ENCODE results near the gene SPEN.

The SPEN gene

GRCh38 chr1:15847100-15847892, at the start of gene SPEN:
Gene SPEN, plus strand, starts transcription at chr1:15847707. Its CDS starts 361 bp downstream, at chr1:15848068.
- H3K36me3 ChIP-seq (ENCODE audit: insufficient read depth, low read length), result no peaks in the 10 kb centered on the region
- peak within 1 kb of the TSS; percentile 97 for H3K9ac ChIP-seq (ENCODE audit: low read depth, low read length, poor library complexity, severe bottlenecking)
- H3K9me2 ChIP-seq (replicated peaks; ENCODE audit: low read depth, low read length), result no peaks in the 10 kb centered on the region
- H3K9me3 ChIP-seq (ENCODE audit: insufficient read depth, low read depth, low read length), result no peaks in the 10 kb centered on the region
- peaks cover 83% of the 10 kb centered on the region for H3K79me2 ChIP-seq (ENCODE audit: insufficient read depth, low read length)
- H3K4me2 ChIP-seq (ENCODE audit: low read depth, low read length, poor library complexity, severe bottlenecking), result peak within 1 kb of the TSS; percentile 97
- peak within 1 kb of the TSS; percentile 93 for H3K4me3 ChIP-seq (ENCODE audit: low read length, poor library complexity, severe bottlenecking)
- H3K4me1 ChIP-seq (ENCODE audit: insufficient read depth, low read length, poor library complexity, severe bottlenecking), result peaks cover 47% of the 10 kb centered on the region
- peaks cover 27% of the 10 kb centered on the region for H4K20me1 ChIP-seq (ENCODE audit: insufficient read depth, low read length, poor library complexity, severe bottlenecking)
- no peak for TF ChIP-seq CTCF (conservative IDR thresholded peaks at IDR 0.05; ENCODE audit: low read length)
- TF ChIP-seq EZH2phosphoT487 (IDR thresholded peaks at IDR 0.05; ENCODE audit: borderline replicate concordance), result no peak
- H3F3A ChIP-seq (ENCODE audit: low read depth), result peaks cover 8% of the 10 kb centered on the region; the same call in 1 of the 2 replicates
- peak within 1 kb of the TSS; percentile 73 for H2AFZ ChIP-seq (ENCODE audit: low read length)
- no peaks in the 10 kb centered on the region for H3K27me3 ChIP-seq (ENCODE audit: insufficient read depth, low read length, poor library complexity, severe bottlenecking)

- no peaks in the 10 kb centered on the region for H3K9me2 ChIP-seq (replicated peaks; ENCODE audit: low read depth, low read length)
- H3K4me2 ChIP-seq (ENCODE audit: low read depth, low read length, poor library complexity, severe bottlenecking), result no peak overlapping the region
- no peaks in the 10 kb centered on the region for H4K20me1 ChIP-seq (ENCODE audit: insufficient read depth, low read length, poor library complexity, severe bottlenecking)
- H3K27me3 ChIP-seq (ENCODE audit: insufficient read depth, low read length, poor library complexity, severe bottlenecking), result no peaks in the 10 kb centered on the region
- no peak overlapping the region for H3K4me3 ChIP-seq (ENCODE audit: low read length, poor library complexity, severe bottlenecking)
- no peak for TF ChIP-seq CTCF (conservative IDR thresholded peaks at IDR 0.05; ENCODE audit: low read length)
- no peak for TF ChIP-seq EZH2phosphoT487 (IDR thresholded peaks at IDR 0.05; ENCODE audit: borderline replicate concordance)
- H3K79me2 ChIP-seq (ENCODE audit: insufficient read depth, low read length), result no peaks in the 10 kb centered on the region
- H3F3A ChIP-seq (ENCODE audit: low read depth), result no peaks in the 10 kb centered on the region
- H2AFZ ChIP-seq (ENCODE audit: low read length), result no peak overlapping the region
- no peaks in the 10 kb centered on the region for H3K9me3 ChIP-seq (ENCODE audit: insufficient read depth, low read depth, low read length)
- no peaks in the 10 kb centered on the region for H3K4me1 ChIP-seq (ENCODE audit: insufficient read depth, low read length, poor library complexity, severe bottlenecking)
- H3K9ac ChIP-seq (ENCODE audit: low read depth, low read length, poor library complexity, severe bottlenecking), result no peak overlapping the region
- no peaks in the 10 kb centered on the region for H3K36me3 ChIP-seq (ENCODE audit: insufficient read depth, low read length)
Measured at GRCh38 chr1:15799004-15799867, 48.3 kb upstream of the SPEN start.

GRCh38 chr1:15799928-15800835, 47.3 kb upstream of the SPEN start:
- H4K20me1 ChIP-seq (ENCODE audit: insufficient read depth, low read length, poor library complexity, severe bottlenecking), result no peaks in the 10 kb centered on the region
- H3K9me2 ChIP-seq (replicated peaks; ENCODE audit: low read depth, low read length), result no peaks in the 10 kb centered on the region
- no peak overlapping the region for H3K9ac ChIP-seq (ENCODE audit: low read depth, low read length, poor library complexity, severe bottlenecking)
- H3K36me3 ChIP-seq (ENCODE audit: insufficient read depth, low read length), result no peaks in the 10 kb centered on the region
- H3F3A ChIP-seq (ENCODE audit: low read depth), result no peaks in the 10 kb centered on the region
- no peak overlapping the region for H3K4me3 ChIP-seq (ENCODE audit: low read length, poor library complexity, severe bottlenecking)
- no peaks in the 10 kb centered on the region for H3K9me3 ChIP-seq (ENCODE audit: insufficient read depth, low read depth, low read length)
- TF ChIP-seq EZH2phosphoT487 (IDR thresholded peaks at IDR 0.05; ENCODE audit: borderline replicate concordance) (no peak), CTCF (conservative IDR thresholded peaks at IDR 0.05; ENCODE audit: low read length) (no peak)
- H3K79me2 ChIP-seq (ENCODE audit: insufficient read depth, low read length), result no peaks in the 10 kb centered on the region
- H3K27me3 ChIP-seq (ENCODE audit: insufficient read depth, low read length, poor library complexity, severe bottlenecking), result no peaks in the 10 kb centered on the region
- H2AFZ ChIP-seq (ENCODE audit: low read length), result no peak overlapping the region
- H3K4me1 ChIP-seq (ENCODE audit: insufficient read depth, low read length, poor library complexity, severe bottlenecking), result no peaks in the 10 kb centered on the region
- no peak overlapping the region for H3K4me2 ChIP-seq (ENCODE audit: low read depth, low read length, poor library complexity, severe bottlenecking)
